ENCODE results near the gene GIMAP1.
A peak's percentile ranks its signal among the peaks of the same experiment; 100 is the strongest.

GRCh38 chr7:150716368-150716767 is at the start of gene GIMAP1:
- TF ChIP-seq EP300 (IDR thresholded peaks at IDR 0.05) (no peak), POLR2AphosphoS5 (IDR thresholded peaks at IDR 0.05) (peak; percentile 75 to 83)
